IMR-90 (cell line): Measurements from ENCODE around the gene TBXAS1. TPM values are rescaled to one million over a fixed set of nuclear protein-coding genes. Genes with fewer than 3 reads are reported as not detected.

Experiments
- ATAC-seq: fragments of 200-7000 bp; cut with Tn5 transposase; 2 replicates; pipeline ENCODE4 v1.9.1; 2020; ENCODE audit warnings: low read depth, mild to moderate bottlenecking, moderate library complexity
- BruUV-seq: library from RNA; stranded (reverse); fragments of 400-500 nt; replicated peaks from 2 replicates; lab custom pipeline; 2021; lab: Mats Ljungman, UMichigan
- CTCF ChIA-PET: fragments of 300-600 bp; formaldehyde crosslinking; extraction: SDS; loops from one replicate; lab custom pipeline; 2021; ENCODE audit warnings: antibody characterized with exemption; lab: Yijun Ruan, JAX
- POLR2A ChIA-PET: fragments of 300-600 bp; sonication (Branson Sonifier 250); formaldehyde crosslinking; loops from one replicate; lab custom pipeline; 2022; ENCODE audit warnings: antibody characterized with exemption; ENCODE audit not compliant: unreplicated experiment; lab: Charles Lee
- DNase-seq: peaks from one replicate; pipeline ENCODE4 v3.0.0; 2013
- H2AFZ ChIP-seq: replicated peaks from 2 replicates; pipeline ENCODE3; 2013; ENCODE audit warnings: low read length, mild to moderate bottlenecking; ENCODE audit not compliant: poor library complexity
- H2AK5ac ChIP-seq: 2 replicates; pipeline ENCODE4 v1.6.1; 2013; ENCODE audit warnings: low read depth, low read length, inconsistent platforms
- H2AK9ac ChIP-seq: replicated peaks from 2 replicates; pipeline ENCODE3; 2013; ENCODE audit warnings: mild to moderate bottlenecking, low read depth, low read length, moderate library complexity; ENCODE audit not compliant: poor library complexity
- H2BK120ac ChIP-seq: 2 replicates; pipeline ENCODE4 v1.6.1; 2013; ENCODE audit warnings: low read depth, low read length, inconsistent platforms
- H2BK15ac ChIP-seq: 3 replicates; pipeline ENCODE4 v1.6.1; 2013; ENCODE audit warnings: low read depth, low read length, inconsistent platforms
- H2BK20ac ChIP-seq: 2 replicates; pipeline ENCODE4 v1.6.1; 2013; ENCODE audit warnings: low read depth, mild to moderate bottlenecking, inconsistent platforms, low read length, moderate library complexity
- H2BK5ac ChIP-seq: 2 replicates; pipeline ENCODE4 v1.6.1; 2013; ENCODE audit warnings: mild to moderate bottlenecking, low read depth, low read length, inconsistent platforms; ENCODE audit not compliant: poor library complexity, severe bottlenecking
- H3K14ac ChIP-seq: replicated peaks from 2 replicates; pipeline ENCODE4 v1.6.1; 2013; ENCODE audit warnings: low read depth, low read length, inconsistent platforms
- H3K18ac ChIP-seq: 2 replicates; pipeline ENCODE4 v1.6.1; 2013; ENCODE audit warnings: low read depth, low read length, control low read depth
- H3K23ac ChIP-seq: 2 replicates; pipeline ENCODE4 v1.6.1; 2013; ENCODE audit warnings: low read depth, low read length, inconsistent platforms
- H3K27ac ChIP-seq: 2 replicates; pipeline ENCODE4 v1.5.1; 2013; ENCODE audit warnings: mild to moderate bottlenecking, control low read depth, low read length; ENCODE audit not compliant: insufficient read depth
- H3K27me3 ChIP-seq: 2 replicates; pipeline ENCODE4 v1.6.1; 2013; ENCODE audit warnings: low read length; ENCODE audit not compliant: control insufficient read depth, insufficient read depth
- H3K36me3 ChIP-seq: 2 replicates; pipeline ENCODE4 v1.6.1; 2013; ENCODE audit warnings: low read length, mixed read lengths; ENCODE audit not compliant: control insufficient read depth, insufficient read depth
- H3K4ac ChIP-seq: 2 replicates; pipeline ENCODE4 v1.6.1; 2013; ENCODE audit warnings: low read depth, low read length, inconsistent platforms
- H3K4me1 ChIP-seq: 2 replicates; pipeline ENCODE4 v1.6.1; 2013; ENCODE audit warnings: low read length, mixed read lengths; ENCODE audit not compliant: control insufficient read depth, insufficient read depth
- H3K4me2 ChIP-seq: 2 replicates; pipeline ENCODE4 v1.6.1; 2013; ENCODE audit warnings: low read depth, mild to moderate bottlenecking, control low read depth, low read length, moderate library complexity
- H3K4me3 ChIP-seq: 2 replicates; pipeline ENCODE4 v1.5.1; 2013; ENCODE audit warnings: low read depth, mild to moderate bottlenecking, control low read depth, low read length, moderate library complexity; ENCODE audit not compliant: insufficient read depth
- H3K56ac ChIP-seq: 2 replicates; pipeline ENCODE4 v1.6.1; 2013; ENCODE audit warnings: low read length, inconsistent platforms; ENCODE audit not compliant: insufficient read depth; ENCODE audit errors: extremely low read depth
- H3K79me1 ChIP-seq, 2 experiments: 2 replicates each; pipeline ENCODE4 v1.6.1; 2013; ENCODE audit warnings: low read length in 2 of 2, inconsistent platforms in 1 of 2, low read depth in 1 of 2
- H3K9ac ChIP-seq: 2 replicates; pipeline ENCODE4 v1.6.1; 2013; ENCODE audit warnings: low read depth, low read length, control low read depth
- H3K9me1 ChIP-seq: 2 replicates; pipeline ENCODE4 v1.6.1; 2013; ENCODE audit warnings: low read length, inconsistent platforms; ENCODE audit not compliant: insufficient read depth
- H3K9me3 ChIP-seq: 2 replicates; pipeline ENCODE4 v1.6.1; 2013; ENCODE audit warnings: low read length; ENCODE audit not compliant: control insufficient read depth, insufficient read depth
- H4K20me1 ChIP-seq: 2 replicates; pipeline ENCODE4 v1.6.1; 2013; ENCODE audit warnings: low read length, inconsistent platforms; ENCODE audit not compliant: insufficient read depth
- H4K5ac ChIP-seq: 2 replicates; pipeline ENCODE4 v1.6.1; 2013; ENCODE audit warnings: mild to moderate bottlenecking, low read depth, low read length, control low read depth
- H4K8ac ChIP-seq, 2 experiments: 2 replicates each; pipeline ENCODE4 v1.6.1; 2013; ENCODE audit warnings: low read depth in 2 of 2, low read length in 2 of 2, control low read depth in 1 of 2, inconsistent platforms in 1 of 2
- H4K91ac ChIP-seq: 2 replicates; pipeline ENCODE4 v1.6.1; 2013; ENCODE audit warnings: low read depth, low read length, inconsistent platforms; ENCODE audit not compliant: insufficient read depth
- BHLHE40 ChIP-seq: fragments of 150-350 bp; IDR thresholded peaks from 2 replicates; pipeline ENCODE4 v1.6.1; 2016; ENCODE audit warnings: mild to moderate bottlenecking, low read depth, low read length
- CEBPB ChIP-seq: IDR thresholded peaks from 2 replicates; pipeline ENCODE4 v1.6.1; 2012; ENCODE audit warnings: low read depth, low read length, improper control_type of control experiment
- CHD1 ChIP-seq: IDR thresholded peaks from 2 replicates; pipeline ENCODE4 v1.6.1; 2012; ENCODE audit warnings: low read depth, low read length, improper control_type of control experiment
- CTCF ChIP-seq: conservative IDR thresholded peaks from 2 replicates; pipeline ENCODE4 v1.5.1; 2012; ENCODE audit warnings: mild to moderate bottlenecking, low read depth, low read length, improper control_type of control experiment
- ELK1 ChIP-seq: fragments of 150-350 bp; IDR thresholded peaks from 2 replicates; pipeline ENCODE4 v1.6.1; 2016; ENCODE audit warnings: low read depth, mild to moderate bottlenecking, low read length, moderate library complexity, borderline replicate concordance
- FOS ChIP-seq: fragments of 150-350 bp; IDR thresholded peaks from 2 replicates; pipeline ENCODE4 v1.6.1; 2016; ENCODE audit warnings: low read depth, low read length
- MAFK ChIP-seq: IDR thresholded peaks from 2 replicates; pipeline ENCODE4 v1.6.1; 2012; ENCODE audit warnings: low read depth, low read length, improper control_type of control experiment
- MAZ ChIP-seq: IDR thresholded peaks from 2 replicates; pipeline ENCODE4 v1.6.1; 2012; ENCODE audit warnings: low read depth, mild to moderate bottlenecking, low read length, improper control_type of control experiment, moderate library complexity, borderline replicate concordance
- MXI1 ChIP-seq: IDR thresholded peaks from 2 replicates; pipeline ENCODE4 v1.6.1; 2012; ENCODE audit warnings: low read depth, mild to moderate bottlenecking, low read length, moderate library complexity, borderline replicate concordance
- NFE2L2 ChIP-seq: fragments of 150-350 bp; IDR thresholded peaks from 2 replicates; pipeline ENCODE4 v1.6.1; 2016; ENCODE audit warnings: low read depth, mild to moderate bottlenecking, low read length
- POLR2A ChIP-seq: IDR thresholded peaks from 2 replicates; pipeline ENCODE4 v1.6.1; 2012; ENCODE audit warnings: mild to moderate bottlenecking, low read depth, low read length
- RAD21 ChIP-seq: IDR thresholded peaks from 2 replicates; pipeline ENCODE4 v1.6.1; 2012; ENCODE audit warnings: low read length, improper control_type of control experiment
- RCOR1 ChIP-seq: IDR thresholded peaks from 2 replicates; pipeline ENCODE4 v1.6.1; 2012; ENCODE audit warnings: mild to moderate bottlenecking, low read length, improper control_type of control experiment; ENCODE audit not compliant: insufficient replicate concordance
- RFX5 ChIP-seq: IDR thresholded peaks from 2 replicates; pipeline ENCODE4 v1.8.0; 2012; ENCODE audit warnings: low read depth, mild to moderate bottlenecking, low read length, moderate library complexity
- SMC3 ChIP-seq: fragments of 150-350 bp; IDR thresholded peaks from 2 replicates; pipeline ENCODE4 v1.6.1; 2016; ENCODE audit warnings: low read depth, mild to moderate bottlenecking, antibody characterized with exemption, low read length, moderate library complexity
- USF2 ChIP-seq: fragments of 150-350 bp; IDR thresholded peaks from 2 replicates; pipeline ENCODE4 v1.6.1; 2017; ENCODE audit warnings: mild to moderate bottlenecking, antibody characterized with exemption, low read length, low read depth
- WGBS, 2 experiments: methylation state at CpG; one replicate each; pipeline versions ENCODE4 v1.1.5 to v1.1.7; 2013; ENCODE audit warnings: missing lambda C conversion rate in 2 of 2; ENCODE audit not compliant: insufficient read length in 1 of 2; ENCODE audit errors: extremely low coverage in 2 of 2; 5-methylcytosine and 5-hydroxymethylcytosine counted together
- dilution Hi-C: fragments of 300-500 bp; cut with HindIII; formaldehyde crosslinking; loops from one replicate; pipeline ENCODE4 v1.14.3; 2018; ENCODE audit warnings: low sequenced_read_pairs; ENCODE audit not compliant: unreplicated experiment
- in situ Hi-C: fragments of 300-500 bp; cut with MboI; formaldehyde crosslinking; loops from 3 replicates; pipeline ENCODE4 v1.14.3; 2019; ENCODE audit warnings: low sequenced_read_pairs, inconsistent platforms, mixed read lengths
- intact Hi-C: fragments of 100-400 bp; cut with micrococcal nuclease; formaldehyde crosslinking; loops from 2 replicates; pipeline ENCODE4 v1.10.0; 2022
- polyA plus RNA-seq, 3 experiments: library from polyadenylated mRNA; depleted of rRNA; stranded (reverse); fragments of >200 nt; gene quantifications; 2 replicates each; pipeline ENCODE4 v1.2.3, GENCODE V29; 2012; ENCODE audit warnings: low replicate concordance in 1 of 3
- total RNA-seq: library from RNA; depleted of rRNA; stranded (reverse); fragments of >200 nt; gene quantifications from 2 replicates; pipeline ENCODE4 v1.2.3, GENCODE V29; 2012

Gene TBXAS1
- total and polyA plus RNA-seq, 2 of the 4 experiments (the other 2 are of a cell fraction): 5.9 to 10.8 TPM

GRCh38 chr7:139941421-139941820 is 112.4 kb downstream of the TBXAS1 start:
- WGBS, 2 experiments: no CpG with 5 or more reads among the region's 3 CpGs
- in situ Hi-C loops: no loop called here

More at GRCh38 chr7:139941421-139941820, 112.4 kb downstream of the TBXAS1 start:
- H2BK20ac ChIP-seq: no peak overlapping the region
- H3K4me2 ChIP-seq: no peak overlapping the region
- no peak overlapping the region for H4K91ac ChIP-seq
- no peak overlapping the region for H3K18ac ChIP-seq
- no peaks in the 10 kb centered on the region for H3K79me1 ChIP-seq
- no peak overlapping the region for H3K4me3 ChIP-seq
- H3K56ac ChIP-seq: no peak overlapping the region
- no peak overlapping the region for H2AK5ac ChIP-seq
- H3K4ac ChIP-seq: no peak overlapping the region
- no TSS peak for BruUV-seq
- H3K9me3 ChIP-seq: peaks cover 7% of the 10 kb centered on the region
- POLR2A ChIA-PET: interaction anchor here (1.5 kb wide), 1 partner anchor 25 kb away, joined by 3 read pairs; no protein-coding TSS in a partner anchor
- TF ChIP-seq CHD1: no peak
- no peak for TF ChIP-seq MXI1
- TF ChIP-seq SMC3: no peak
- TF ChIP-seq RAD21: no peak
- TF ChIP-seq USF2: no peak
- TF ChIP-seq BHLHE40: no peak
- no peak for TF ChIP-seq MAZ
- no peak for TF ChIP-seq RCOR1
- no peak for TF ChIP-seq RFX5
- TF ChIP-seq CEBPB: no peak
- no peak for TF ChIP-seq MAFK
- no peak for TF ChIP-seq ELK1
- TF ChIP-seq CTCF: no peak
- TF ChIP-seq POLR2A: no peak
- TF ChIP-seq NFE2L2: no peak
- TF ChIP-seq FOS: no peak
- DNase-seq (no peak), ATAC-seq (no peak)
- no peak overlapping the region for H2AK9ac ChIP-seq
- no peaks in the 10 kb centered on the region for H3K27me3 ChIP-seq
- H2BK5ac ChIP-seq: no peak overlapping the region
- no peaks in the 10 kb centered on the region; the same call in 1 of the 2 replicates for H3K9me1 ChIP-seq
- H2AFZ ChIP-seq: no peak overlapping the region
- H3K23ac ChIP-seq: no peak overlapping the region
- intact Hi-C loops (no loop called here), dilution Hi-C loops (no loop called here)
- no peaks in the 10 kb centered on the region for H4K20me1 ChIP-seq
- no peak overlapping the region for H3K9ac ChIP-seq
- H4K8ac ChIP-seq: no peak overlapping the region
- peaks cover 3% of the 10 kb centered on the region for H3K36me3 ChIP-seq
- H3K4me1 ChIP-seq: peaks cover 8% of the 10 kb centered on the region
- no peak overlapping the region for H3K27ac ChIP-seq
- no peak overlapping the region for H2BK15ac ChIP-seq
- no peak overlapping the region for H3K14ac ChIP-seq
- H2BK120ac ChIP-seq: no peak overlapping the region
- CTCF ChIA-PET: interaction anchor here (0.6 to 1.0 kb wide), 2 partner anchors 11 to 162 kb away, joined by 3 to 4 read pairs; no protein-coding TSS in a partner anchor
- no peak overlapping the region for H4K5ac ChIP-seq
